GM18511 (cell line): Measurements from ENCODE around the gene APPBP2.
"Not testable (repeated sequence)": the region's sequence is repeated elsewhere in the genome, so short reads cannot be mapped to it uniquely, and the experiment has no call there.

Experiments used
- ATAC-seq: cut with Tn5 transposase; IDR thresholded peaks from one replicate; pipeline ENCODE4 v1.9.1; 2021; ENCODE audit warnings: mild to moderate bottlenecking, moderate library complexity; ENCODE audit not compliant: unreplicated experiment

Gene APPBP2

GRCh38 chr17:60535382-60536279, 9.6 kb upstream of the APPBP2 start:
- ATAC-seq: no peak

GRCh38 chr17:60534613-60535157, 8.6 kb upstream of the APPBP2 start:
- ATAC-seq: no peak

GRCh38 chr17:60534010-60534555, 8.0 kb upstream of the APPBP2 start:
- ATAC-seq: no peak

GRCh38 chr17:60529806-60530205, 3.8 kb upstream of the APPBP2 start:
- ATAC-seq: no peak

- no peak for ATAC-seq
Measured at GRCh38 chr17:60528828-60529227, 2.8 kb upstream of the APPBP2 start.

GRCh38 chr17:60527701-60528100, 1.7 kb upstream of the APPBP2 start:
- no peak for ATAC-seq

GRCh38 chr17:60526726-60527125, 684 bp upstream of the APPBP2 start:
- ATAC-seq: no peak

- no peak for ATAC-seq
Measured at GRCh38 chr17:60525328-60525684, 736 bp downstream of the APPBP2 start.

- no peak for ATAC-seq
Measured at GRCh38 chr17:60524463-60525327, 1.3 kb downstream of the APPBP2 start.

- ATAC-seq: no peak
Measured at GRCh38 chr17:60523822-60524221, 2.2 kb downstream of the APPBP2 start.

GRCh38 chr17:60522889-60523626, 3.0 kb downstream of the APPBP2 start:
- no peak for ATAC-seq

GRCh38 chr17:60519795-60520194, 6.2 kb downstream of the APPBP2 start:
- no peak for ATAC-seq

- not testable (repeated sequence) for ATAC-seq
Measured at GRCh38 chr17:60515683-60516082, 10.4 kb downstream of the APPBP2 start.

- ATAC-seq: not testable (repeated sequence)
Measured at GRCh38 chr17:60515199-60515598, 10.8 kb downstream of the APPBP2 start.

GRCh38 chr17:60514500-60514899, 11.5 kb downstream of the APPBP2 start:
- no peak for ATAC-seq

GRCh38 chr17:60514053-60514452, 12.0 kb downstream of the APPBP2 start:
- no peak for ATAC-seq

- ATAC-seq: no peak
Measured at GRCh38 chr17:60513014-60513413, 13.0 kb downstream of the APPBP2 start.

GRCh38 chr17:60510723-60511122, 15.3 kb downstream of the APPBP2 start:
- no peak for ATAC-seq

GRCh38 chr17:60510031-60510430, 16.0 kb downstream of the APPBP2 start:
- no peak for ATAC-seq

GRCh38 chr17:60508384-60508980, 17.6 kb downstream of the APPBP2 start:
- no peak for ATAC-seq
